IMR-90 (cell line): Measurements from ENCODE around the gene MRPS35. TPM values are rescaled to one million over a fixed set of nuclear protein-coding genes. Genes with fewer than 3 reads are reported as not detected.

Experiments
- ATAC-seq: fragments of 200-7000 bp; cut with Tn5 transposase; 2 replicates; pipeline ENCODE4 v1.9.1; 2020; ENCODE audit warnings: low read depth, mild to moderate bottlenecking, moderate library complexity
- BruUV-seq: library from RNA; stranded (reverse); fragments of 400-500 nt; replicated peaks from 2 replicates; lab custom pipeline; 2021; lab: Mats Ljungman, UMichigan
- CTCF ChIA-PET: fragments of 300-600 bp; formaldehyde crosslinking; extraction: SDS; loops from one replicate; lab custom pipeline; 2021; ENCODE audit warnings: antibody characterized with exemption; lab: Yijun Ruan, JAX
- POLR2A ChIA-PET: fragments of 300-600 bp; sonication (Branson Sonifier 250); formaldehyde crosslinking; loops from one replicate; lab custom pipeline; 2022; ENCODE audit warnings: antibody characterized with exemption; ENCODE audit not compliant: unreplicated experiment; lab: Charles Lee
- DNase-seq: peaks from one replicate; pipeline ENCODE4 v3.0.0; 2013
- H2AFZ ChIP-seq: replicated peaks from 2 replicates; pipeline ENCODE3; 2013; ENCODE audit warnings: low read length, mild to moderate bottlenecking; ENCODE audit not compliant: poor library complexity
- H2AK5ac ChIP-seq: 2 replicates; pipeline ENCODE4 v1.6.1; 2013; ENCODE audit warnings: low read depth, low read length, inconsistent platforms
- H2AK9ac ChIP-seq: replicated peaks from 2 replicates; pipeline ENCODE3; 2013; ENCODE audit warnings: mild to moderate bottlenecking, low read depth, low read length, moderate library complexity; ENCODE audit not compliant: poor library complexity
- H2BK120ac ChIP-seq: 2 replicates; pipeline ENCODE4 v1.6.1; 2013; ENCODE audit warnings: low read depth, low read length, inconsistent platforms
- H2BK15ac ChIP-seq: 3 replicates; pipeline ENCODE4 v1.6.1; 2013; ENCODE audit warnings: low read depth, low read length, inconsistent platforms
- H2BK20ac ChIP-seq: 2 replicates; pipeline ENCODE4 v1.6.1; 2013; ENCODE audit warnings: low read depth, mild to moderate bottlenecking, inconsistent platforms, low read length, moderate library complexity
- H2BK5ac ChIP-seq: 2 replicates; pipeline ENCODE4 v1.6.1; 2013; ENCODE audit warnings: mild to moderate bottlenecking, low read depth, low read length, inconsistent platforms; ENCODE audit not compliant: poor library complexity, severe bottlenecking
- H3K14ac ChIP-seq: replicated peaks from 2 replicates; pipeline ENCODE4 v1.6.1; 2013; ENCODE audit warnings: low read depth, low read length, inconsistent platforms
- H3K18ac ChIP-seq: 2 replicates; pipeline ENCODE4 v1.6.1; 2013; ENCODE audit warnings: low read depth, low read length, control low read depth
- H3K23ac ChIP-seq: 2 replicates; pipeline ENCODE4 v1.6.1; 2013; ENCODE audit warnings: low read depth, low read length, inconsistent platforms
- H3K27ac ChIP-seq: 2 replicates; pipeline ENCODE4 v1.5.1; 2013; ENCODE audit warnings: mild to moderate bottlenecking, control low read depth, low read length; ENCODE audit not compliant: insufficient read depth
- H3K27me3 ChIP-seq: 2 replicates; pipeline ENCODE4 v1.6.1; 2013; ENCODE audit warnings: low read length; ENCODE audit not compliant: control insufficient read depth, insufficient read depth
- H3K36me3 ChIP-seq: 2 replicates; pipeline ENCODE4 v1.6.1; 2013; ENCODE audit warnings: low read length, mixed read lengths; ENCODE audit not compliant: control insufficient read depth, insufficient read depth
- H3K4ac ChIP-seq: 2 replicates; pipeline ENCODE4 v1.6.1; 2013; ENCODE audit warnings: low read depth, low read length, inconsistent platforms
- H3K4me1 ChIP-seq: 2 replicates; pipeline ENCODE4 v1.6.1; 2013; ENCODE audit warnings: low read length, mixed read lengths; ENCODE audit not compliant: control insufficient read depth, insufficient read depth
- H3K4me2 ChIP-seq: 2 replicates; pipeline ENCODE4 v1.6.1; 2013; ENCODE audit warnings: low read depth, mild to moderate bottlenecking, control low read depth, low read length, moderate library complexity
- H3K4me3 ChIP-seq: 2 replicates; pipeline ENCODE4 v1.5.1; 2013; ENCODE audit warnings: low read depth, mild to moderate bottlenecking, control low read depth, low read length, moderate library complexity; ENCODE audit not compliant: insufficient read depth
- H3K56ac ChIP-seq: 2 replicates; pipeline ENCODE4 v1.6.1; 2013; ENCODE audit warnings: low read length, inconsistent platforms; ENCODE audit not compliant: insufficient read depth; ENCODE audit errors: extremely low read depth
- H3K79me1 ChIP-seq, 2 experiments: 2 replicates each; pipeline ENCODE4 v1.6.1; 2013; ENCODE audit warnings: low read length in 2 of 2, inconsistent platforms in 1 of 2, low read depth in 1 of 2
- H3K9ac ChIP-seq: 2 replicates; pipeline ENCODE4 v1.6.1; 2013; ENCODE audit warnings: low read depth, low read length, control low read depth
- H3K9me1 ChIP-seq: 2 replicates; pipeline ENCODE4 v1.6.1; 2013; ENCODE audit warnings: low read length, inconsistent platforms; ENCODE audit not compliant: insufficient read depth
- H3K9me3 ChIP-seq: 2 replicates; pipeline ENCODE4 v1.6.1; 2013; ENCODE audit warnings: low read length; ENCODE audit not compliant: control insufficient read depth, insufficient read depth
- H4K20me1 ChIP-seq: 2 replicates; pipeline ENCODE4 v1.6.1; 2013; ENCODE audit warnings: low read length, inconsistent platforms; ENCODE audit not compliant: insufficient read depth
- H4K5ac ChIP-seq: 2 replicates; pipeline ENCODE4 v1.6.1; 2013; ENCODE audit warnings: mild to moderate bottlenecking, low read depth, low read length, control low read depth
- H4K8ac ChIP-seq, 2 experiments: 2 replicates each; pipeline ENCODE4 v1.6.1; 2013; ENCODE audit warnings: low read depth in 2 of 2, low read length in 2 of 2, control low read depth in 1 of 2, inconsistent platforms in 1 of 2
- H4K91ac ChIP-seq: 2 replicates; pipeline ENCODE4 v1.6.1; 2013; ENCODE audit warnings: low read depth, low read length, inconsistent platforms; ENCODE audit not compliant: insufficient read depth
- BHLHE40 ChIP-seq: fragments of 150-350 bp; IDR thresholded peaks from 2 replicates; pipeline ENCODE4 v1.6.1; 2016; ENCODE audit warnings: mild to moderate bottlenecking, low read depth, low read length
- CEBPB ChIP-seq: IDR thresholded peaks from 2 replicates; pipeline ENCODE4 v1.6.1; 2012; ENCODE audit warnings: low read depth, low read length, improper control_type of control experiment
- CHD1 ChIP-seq: IDR thresholded peaks from 2 replicates; pipeline ENCODE4 v1.6.1; 2012; ENCODE audit warnings: low read depth, low read length, improper control_type of control experiment
- CTCF ChIP-seq: conservative IDR thresholded peaks from 2 replicates; pipeline ENCODE4 v1.5.1; 2012; ENCODE audit warnings: mild to moderate bottlenecking, low read depth, low read length, improper control_type of control experiment
- FOS ChIP-seq: fragments of 150-350 bp; IDR thresholded peaks from 2 replicates; pipeline ENCODE4 v1.6.1; 2016; ENCODE audit warnings: low read depth, low read length
- MAFK ChIP-seq: IDR thresholded peaks from 2 replicates; pipeline ENCODE4 v1.6.1; 2012; ENCODE audit warnings: low read depth, low read length, improper control_type of control experiment
- MAZ ChIP-seq: IDR thresholded peaks from 2 replicates; pipeline ENCODE4 v1.6.1; 2012; ENCODE audit warnings: low read depth, mild to moderate bottlenecking, low read length, improper control_type of control experiment, moderate library complexity, borderline replicate concordance
- MXI1 ChIP-seq: IDR thresholded peaks from 2 replicates; pipeline ENCODE4 v1.6.1; 2012; ENCODE audit warnings: low read depth, mild to moderate bottlenecking, low read length, moderate library complexity, borderline replicate concordance
- NFE2L2 ChIP-seq: fragments of 150-350 bp; IDR thresholded peaks from 2 replicates; pipeline ENCODE4 v1.6.1; 2016; ENCODE audit warnings: low read depth, mild to moderate bottlenecking, low read length
- POLR2A ChIP-seq: IDR thresholded peaks from 2 replicates; pipeline ENCODE4 v1.6.1; 2012; ENCODE audit warnings: mild to moderate bottlenecking, low read depth, low read length
- RAD21 ChIP-seq: IDR thresholded peaks from 2 replicates; pipeline ENCODE4 v1.6.1; 2012; ENCODE audit warnings: low read length, improper control_type of control experiment
- RCOR1 ChIP-seq: IDR thresholded peaks from 2 replicates; pipeline ENCODE4 v1.6.1; 2012; ENCODE audit warnings: mild to moderate bottlenecking, low read length, improper control_type of control experiment; ENCODE audit not compliant: insufficient replicate concordance
- RFX5 ChIP-seq: IDR thresholded peaks from 2 replicates; pipeline ENCODE4 v1.8.0; 2012; ENCODE audit warnings: low read depth, mild to moderate bottlenecking, low read length, moderate library complexity
- SMC3 ChIP-seq: fragments of 150-350 bp; IDR thresholded peaks from 2 replicates; pipeline ENCODE4 v1.6.1; 2016; ENCODE audit warnings: low read depth, mild to moderate bottlenecking, antibody characterized with exemption, low read length, moderate library complexity
- USF2 ChIP-seq: fragments of 150-350 bp; IDR thresholded peaks from 2 replicates; pipeline ENCODE4 v1.6.1; 2017; ENCODE audit warnings: mild to moderate bottlenecking, antibody characterized with exemption, low read length, low read depth
- WGBS, 2 experiments: methylation state at CpG; one replicate each; pipeline versions ENCODE4 v1.1.5 to v1.1.7; 2013; ENCODE audit warnings: missing lambda C conversion rate in 2 of 2; ENCODE audit not compliant: insufficient read length in 1 of 2; ENCODE audit errors: extremely low coverage in 2 of 2; 5-methylcytosine and 5-hydroxymethylcytosine counted together
- dilution Hi-C: fragments of 300-500 bp; cut with HindIII; formaldehyde crosslinking; loops from one replicate; pipeline ENCODE4 v1.14.3; 2018; ENCODE audit warnings: low sequenced_read_pairs; ENCODE audit not compliant: unreplicated experiment
- in situ Hi-C: fragments of 300-500 bp; cut with MboI; formaldehyde crosslinking; loops from 3 replicates; pipeline ENCODE4 v1.14.3; 2019; ENCODE audit warnings: low sequenced_read_pairs, inconsistent platforms, mixed read lengths
- intact Hi-C: fragments of 100-400 bp; cut with micrococcal nuclease; formaldehyde crosslinking; loops from 2 replicates; pipeline ENCODE4 v1.10.0; 2022
- polyA plus RNA-seq, 3 experiments: library from polyadenylated mRNA; depleted of rRNA; stranded (reverse); fragments of >200 nt; gene quantifications; 2 replicates each; pipeline ENCODE4 v1.2.3, GENCODE V29; 2012; ENCODE audit warnings: low replicate concordance in 1 of 3
- total RNA-seq: library from RNA; depleted of rRNA; stranded (reverse); fragments of >200 nt; gene quantifications from 2 replicates; pipeline ENCODE4 v1.2.3, GENCODE V29; 2012
- TF ChIP-seq, protein P1 (sequence below): fragments of 150-350 bp; IDR thresholded peaks from 2 replicates; pipeline ENCODE4 v1.6.1; 2016; ENCODE audit warnings: low read depth, mild to moderate bottlenecking, low read length, moderate library complexity, borderline replicate concordance

MRPS35 gene
- total and polyA plus RNA-seq, 2 of the 4 experiments (the other 2 are of a cell fraction), result 27.4 to 40.1 TPM

- Histone ChIP-seq H3K9ac (no peak overlapping the region), H2AK9ac (no peak overlapping the region), H2AK5ac (no peak overlapping the region), H2BK5ac (no peak overlapping the region), H3K9me1 (peaks cover 18% of the 10 kb centered on the region), H2AFZ (no peak overlapping the region), H4K20me1 (no peaks in the 10 kb centered on the region; the same call in 1 of the 2 replicates), H3K4me2 (no peak overlapping the region), H3K27me3 (no peaks in the 10 kb centered on the region), H3K4me3 (no peak overlapping the region), H3K18ac (no peak overlapping the region), H3K4me1 (no peaks in the 10 kb centered on the region; the same call in 1 of the 2 replicates), H2BK15ac (no peak overlapping the region), H3K23ac (no peak overlapping the region), H4K5ac (no peak overlapping the region), H2BK120ac (no peak overlapping the region), H2BK20ac (no peak overlapping the region), H3K36me3 (peaks cover 13% of the 10 kb centered on the region), H3K14ac (no peak overlapping the region), H3K79me1 (peaks cover 0 to 29% of the 10 kb centered on the region in 2 experiments; a peak in 3 of 4 replicates), H3K4ac (no peak overlapping the region), H3K9me3 (no peaks in the 10 kb centered on the region), H3K56ac (no peak overlapping the region), H3K27ac (no peak overlapping the region), H4K8ac (no peak overlapping the region), H4K91ac (no peak overlapping the region)
- DNase-seq (no peak), ATAC-seq (no peak)
- BruUV-seq, result no TSS peak
- ChIA-PET CTCF (no interaction called here), POLR2A (no interaction called here)
- in situ Hi-C loops, result no loop called here
- TF ChIP-seq RFX5 (no peak), MXI1 (no peak), CEBPB (no peak), POLR2A (no peak), CHD1 (no peak), CTCF (no peak), MAFK (no peak), FOS (no peak), RAD21 (no peak), SMC3 (no peak), USF2 (no peak), MAZ (no peak), NFE2L2 (no peak), BHLHE40 (no peak), RCOR1 (no peak)
- TF ChIP-seq, protein P1, sequence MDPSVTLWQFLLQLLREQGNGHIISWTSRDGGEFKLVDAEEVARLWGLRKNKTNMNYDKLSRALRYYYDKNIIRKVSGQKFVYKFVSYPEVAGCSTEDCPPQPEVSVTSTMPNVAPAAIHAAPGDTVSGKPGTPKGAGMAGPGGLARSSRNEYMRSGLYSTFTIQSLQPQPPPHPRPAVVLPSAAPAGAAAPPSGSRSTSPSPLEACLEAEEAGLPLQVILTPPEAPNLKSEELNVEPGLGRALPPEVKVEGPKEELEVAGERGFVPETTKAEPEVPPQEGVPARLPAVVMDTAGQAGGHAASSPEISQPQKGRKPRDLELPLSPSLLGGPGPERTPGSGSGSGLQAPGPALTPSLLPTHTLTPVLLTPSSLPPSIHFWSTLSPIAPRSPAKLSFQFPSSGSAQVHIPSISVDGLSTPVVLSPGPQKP, result no peak
- intact Hi-C loops, result no loop called here
- dilution Hi-C loops, result no loop called here
- no CpG with 5 or more reads among the region's 3 CpGs for WGBS, 2 experiments
Observed at GRCh38 chr12:27800819-27801218, 90.2 kb downstream of the MRPS35 start.
